GM21529 (cell line): ENCODE measurements around the gene MAF.

Source experiments
- ATAC-seq: cut with Tn5 transposase; IDR thresholded peaks from one replicate; pipeline ENCODE4 v1.9.1; 2021; ENCODE audit not compliant: unreplicated experiment

Gene MAF

GRCh38 chr16:79550373-79550772 lies 50.2 kb downstream of the MAF start:
- ATAC-seq, result no peak

DNA sequence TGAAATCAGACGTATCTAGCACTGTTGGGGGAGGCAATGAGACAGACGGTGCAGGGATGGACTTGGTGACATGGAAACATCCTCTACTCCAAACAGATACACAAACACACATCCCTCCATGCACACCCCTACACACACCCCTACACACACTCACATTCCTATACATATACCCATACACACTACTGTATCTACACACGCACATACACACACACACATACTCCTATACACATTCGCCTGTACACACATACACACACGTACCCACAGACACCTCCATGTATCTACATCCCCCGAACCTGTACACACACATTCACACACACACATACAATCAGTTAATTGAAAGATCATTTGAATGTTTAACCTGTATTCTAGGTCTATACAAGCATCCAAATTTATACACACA lies 53.5 kb downstream of the MAF start:
- ATAC-seq, result no peak
